NCI-H446 treated with DMSO at 0.1 percent for 48 hours (cell line): ENCODE results near the gene VWA5B2.

Source experiments
- DNase-seq: peaks from one replicate; lab custom pipeline; 2025; lab: John Stamatoyannopoulos, UW

VWA5B2 gene

GRCh38 chr3:184275961-184276910 lies 46.9 kb downstream of the VWA5B2 start, which contains the start of gene ECE2:
Gene ECE2 (plus strand): TSS chr3:184276022. CDS start chr3:184276154, 132 bp downstream.
- DNase-seq = no peak

- no peak for DNase-seq
These were observed 48.0 kb downstream of the VWA5B2 start for GRCh38 chr3:184277366-184277765.

- no peak for DNase-seq
These were observed 53.6 kb downstream of the VWA5B2 start for GRCh38 chr3:184282941-184283340.

GRCh38 chr3:184283681-184284080 lies 54.3 kb downstream of the VWA5B2 start:
- DNase-seq = no peak

- DNase-seq = peak; percentile 72
These were observed 55.3 kb downstream of the VWA5B2 start for GRCh38 chr3:184284696-184285095.

GRCh38 chr3:184289426-184289938 lies 60.1 kb downstream of the VWA5B2 start:
- DNase-seq = peak; percentile 30

GRCh38 chr3:184290331-184290730 lies 60.9 kb downstream of the VWA5B2 start:
- no peak for DNase-seq

- no peak for DNase-seq
These were observed 61.8 kb downstream of the VWA5B2 start for GRCh38 chr3:184291044-184291737.
